HCT116 (cell line): ENCODE results near the gene DERL2. TPM values are rescaled to one million over a fixed set of nuclear protein-coding genes. Genes with fewer than 3 reads are reported as not detected.

Experiments used
- ATAC-seq: fragments of 200-7000 bp; cut with Tn5 transposase; 2 replicates; pipeline ENCODE4 v1.9.1; 2020; ENCODE audit warnings: mild to moderate bottlenecking, moderate library complexity
- BruUV-seq: library from RNA; stranded (reverse); fragments of 400-500 nt; replicated peaks from 2 replicates; lab custom pipeline; 2021; lab: Mats Ljungman, UMichigan
- CTCF ChIA-PET: fragments of 300-600 bp; sonication (Branson Sonifier 250); formaldehyde crosslinking; loops from one replicate; lab custom pipeline; 2021; ENCODE audit warnings: antibody characterized with exemption; lab: Charles Lee
- POLR2A ChIA-PET: fragments of 300-600, 350-600 bp; sonication (Branson Sonifier 250); formaldehyde crosslinking; loops from one replicate; lab custom pipeline; 2021; ENCODE audit warnings: antibody characterized with exemption; lab: Charles Lee
- RAD21 ChIA-PET, 2 experiments: fragments of 300-600 bp; sonication (Branson Sonifier 250); formaldehyde crosslinking; loops; one replicate each; lab custom pipeline; 2023; ENCODE audit warnings: low total read pairs in 2 of 2; ENCODE audit not compliant: uncharacterized antibody in 2 of 2, unreplicated experiment in 2 of 2, low non-redundant PET in 1 of 2; lab: Charles Lee
- DNase-seq: peaks from one replicate; pipeline ENCODE4 v3.0.0-alpha.2; 2010; ENCODE audit warnings: low read depth, low spot score
- H2AFZ ChIP-seq: fragments of 200-600 bp; shearing (Covaris generic), sonication (generic); 2 replicates; pipeline ENCODE4 v1.6.1; 2017; ENCODE audit warnings: low read depth, mixed run types, mixed read lengths, antibody characterized with exemption, low read length; ENCODE audit not compliant: poor library complexity, severe bottlenecking
- H3K27ac ChIP-seq: 2 replicates; pipeline ENCODE4 v1.5.1; 2012; ENCODE audit warnings: low read depth, low read length
- H3K27me3 ChIP-seq: fragments of 200-600 bp; sonication (generic); 2 replicates; pipeline ENCODE4 v1.6.1; 2016; ENCODE audit warnings: mixed run types, low read length, mixed read lengths; ENCODE audit not compliant: insufficient read depth
- H3K36me3 ChIP-seq, 2 experiments: fragments of 200-500 bp in 1 of 2; fragments of 200-600 bp in 1 of 2; sonication (Bioruptor generic) in 1 of 2; sonication (generic) in 1 of 2; 2 replicates each; pipeline versions ENCODE4 v1.5.1 to v1.6.1; 2014 to 2016; ENCODE audit warnings: low read length in 2 of 2, inconsistent platforms in 1 of 2, mixed read lengths in 1 of 2, mixed run types in 1 of 2; ENCODE audit not compliant: insufficient read depth in 2 of 2, control insufficient read depth in 1 of 2
- H3K4me1 ChIP-seq, 2 experiments: fragments of 200-600 bp in 1 of 2; sonication (generic) in 1 of 2; 2 replicates each; pipeline versions ENCODE4 v1.5.1 to v1.6.1; 2012 to 2017; ENCODE audit warnings: low read length in 2 of 2, inconsistent platforms in 1 of 2, mild to moderate bottlenecking in 1 of 2, mixed read lengths in 1 of 2, mixed run types in 1 of 2, moderate library complexity in 1 of 2; ENCODE audit not compliant: insufficient read depth in 2 of 2, control insufficient read depth in 1 of 2
- H3K4me2 ChIP-seq: fragments of 200-600 bp; sonication (generic); 2 replicates; pipeline ENCODE4 v1.6.1; 2017; ENCODE audit warnings: mixed run types, low read length, mixed read lengths
- H3K4me3 ChIP-seq, 2 experiments: fragments of 200-600 bp in 1 of 2; sonication (generic) in 1 of 2; replicated peaks in 1 of 2; 2 replicates each; pipeline ENCODE4 v1.5.1; 2011 to 2016; ENCODE audit warnings: low read length in 2 of 2, control low read depth in 1 of 2, low read depth in 1 of 2, mild to moderate bottlenecking in 1 of 2, mixed read lengths in 1 of 2, mixed run types in 1 of 2
- H3K79me2 ChIP-seq: fragments of 200-600 bp; sonication (generic); 2 replicates; pipeline ENCODE4 v1.6.1; 2017; ENCODE audit warnings: mild to moderate bottlenecking, mixed run types, low read length, moderate library complexity, mixed read lengths; ENCODE audit not compliant: insufficient read depth
- H3K9ac ChIP-seq: fragments of 200-600 bp; sonication (generic); 2 replicates; pipeline ENCODE4 v1.6.1; 2016; ENCODE audit warnings: low read length, mixed read lengths
- H3K9me2 ChIP-seq: fragments of 200-600 bp; sonication (generic), shearing (Covaris generic); 2 replicates; pipeline ENCODE4 v1.6.1; 2017; ENCODE audit warnings: mixed run types, mild to moderate bottlenecking, moderate library complexity; ENCODE audit not compliant: insufficient read depth
- H3K9me3 ChIP-seq, 2 experiments: fragments of 200-500 bp in 1 of 2; fragments of 200-600 bp in 1 of 2; sonication (Bioruptor generic) in 1 of 2; sonication (generic) in 1 of 2; 2 replicates each; pipeline ENCODE4 v1.6.1; 2014 to 2017; ENCODE audit warnings: low read length in 2 of 2, mixed read lengths in 2 of 2, inconsistent platforms in 1 of 2, low read depth in 1 of 2, mild to moderate bottlenecking in 1 of 2, mixed run types in 1 of 2, moderate library complexity in 1 of 2; ENCODE audit not compliant: control insufficient read depth in 1 of 2, insufficient read depth in 1 of 2
- H4K20me1 ChIP-seq: fragments of 200-600 bp; sonication (generic), shearing (Covaris generic); 2 replicates; pipeline ENCODE4 v1.6.1; 2017; ENCODE audit warnings: mixed run types, mild to moderate bottlenecking, moderate library complexity; ENCODE audit not compliant: insufficient read depth
- ATF3 ChIP-seq: IDR thresholded peaks from 2 replicates; pipeline ENCODE4 v1.6.1; 2012
- CBX3 ChIP-seq: IDR thresholded peaks from 2 replicates; pipeline ENCODE4 v1.6.1; 2012; ENCODE audit warnings: low read depth
- CTCF ChIP-seq, 3 experiments: fragments of 200-600 bp in 1 of 3; sonication (generic) in 1 of 3; IDR thresholded peaks in 2 of 3; conservative IDR thresholded peaks in 1 of 3; 2 replicates each; pipeline ENCODE4 v1.5.1; 2012 to 2017; ENCODE audit warnings: low read depth in 2 of 3, low read length in 2 of 3, antibody characterized with exemption in 1 of 3, borderline replicate concordance in 1 of 3, control low read depth in 1 of 3, mild to moderate bottlenecking in 1 of 3, mixed read lengths in 1 of 3, mixed run types in 1 of 3, moderate library complexity in 1 of 3; ENCODE audit not compliant: insufficient read depth in 1 of 3
- EGR1 ChIP-seq: IDR thresholded peaks from 2 replicates; pipeline ENCODE4 v1.6.1; 2012; ENCODE audit warnings: low read depth
- ELF1 ChIP-seq: IDR thresholded peaks from 2 replicates; pipeline ENCODE4 v1.6.1; 2012; ENCODE audit warnings: low read depth, borderline replicate concordance
- EZH2 ChIP-seq: fragments of 200-600 bp; sonication (generic); IDR thresholded peaks from 2 replicates; pipeline ENCODE4 v1.6.1; 2017; ENCODE audit warnings: antibody characterized with exemption, mixed run types
- EZH2phosphoT487 ChIP-seq: fragments of 200-600 bp; IDR thresholded peaks from 2 replicates; pipeline ENCODE4 v1.6.1; 2018; ENCODE audit warnings: antibody characterized with exemption, borderline replicate concordance
- FOSL1 ChIP-seq: IDR thresholded peaks from 2 replicates; pipeline ENCODE4 v1.6.1; 2012; ENCODE audit warnings: low read depth
- JUND ChIP-seq: IDR thresholded peaks from 2 replicates; pipeline ENCODE4 v1.6.1; 2012
- MAX ChIP-seq: IDR thresholded peaks from 2 replicates; pipeline ENCODE4 v1.6.1; 2012
- POLR2A ChIP-seq: IDR thresholded peaks from 2 replicates; pipeline ENCODE4 v1.7.0; 2011; ENCODE audit warnings: borderline replicate concordance; ENCODE audit not compliant: insufficient read depth, insufficient read length; ENCODE audit errors: extremely low read depth
- POLR2AphosphoS5 ChIP-seq: IDR thresholded peaks from 2 replicates; pipeline ENCODE4 v1.6.1; 2011; ENCODE audit warnings: mild to moderate bottlenecking, low read depth, low read length, moderate library complexity
- RAD21 ChIP-seq: IDR thresholded peaks from 2 replicates; pipeline ENCODE4 v1.6.1; 2012; ENCODE audit warnings: low read depth, mild to moderate bottlenecking
- REST ChIP-seq: IDR thresholded peaks from 2 replicates; pipeline ENCODE4 v1.6.1; 2012; ENCODE audit warnings: low read depth
- SIN3A ChIP-seq: IDR thresholded peaks from 2 replicates; pipeline ENCODE4 v1.6.1; 2012; ENCODE audit warnings: low read depth
- SP1 ChIP-seq: IDR thresholded peaks from 2 replicates; pipeline ENCODE4 v1.6.1; 2012; ENCODE audit warnings: low read depth
- SRF ChIP-seq: IDR thresholded peaks from 2 replicates; pipeline ENCODE4 v1.6.1; 2012; ENCODE audit warnings: low read depth
- TCF7L2 ChIP-seq: IDR thresholded peaks from 2 replicates; pipeline ENCODE4 v1.7.0; 2011; ENCODE audit warnings: borderline replicate concordance, inconsistent platforms; ENCODE audit not compliant: insufficient read depth, insufficient read length; ENCODE audit errors: extremely low read depth
- YY1 ChIP-seq: IDR thresholded peaks from 2 replicates; pipeline ENCODE4 v1.6.1; 2011; ENCODE audit warnings: low read length, low read depth, moderate library complexity, mild to moderate bottlenecking; ENCODE audit not compliant: insufficient replicate concordance; ENCODE audit errors: extremely low read depth
- ZFX ChIP-seq: fragments of 450-650 bp; IDR thresholded peaks from 2 replicates; pipeline ENCODE4 v1.6.1; 2017
- ZNF274 ChIP-seq: fragments of 200-500 bp; sonication (Bioruptor generic); IDR thresholded peaks from 2 replicates; pipeline ENCODE4 v1.6.1; 2014; ENCODE audit warnings: mild to moderate bottlenecking, low read depth, low read length, inconsistent platforms
- intact Hi-C: fragments of 100-400 bp; cut with micrococcal nuclease; formaldehyde crosslinking; loops from 2 replicates; pipeline ENCODE4 v1.10.0; 2022
- total RNA-seq: library from RNA; stranded (reverse); gene quantifications from one replicate; pipeline ENCODE4 v1.2.1, GENCODE V29; 2021; ENCODE audit not compliant: unreplicated experiment

The DERL2 gene
- total RNA-seq, 1 experiment from 2014 or later, result 45.6 TPM

- ATAC-seq (peak; percentile 87), DNase-seq (peak; percentile 97)
- H3K9me3 ChIP-seq, result no peaks in the 10 kb centered on the region
- peaks cover 71% of the 10 kb centered on the region for H3K79me2 ChIP-seq
- BruUV-seq, result TSS peak; percentile 67
- H3K9me2 ChIP-seq, result no peaks in the 10 kb centered on the region
- H2AFZ ChIP-seq, result no peak within 1 kb of the TSS
- peaks cover 24 to 41% of the 10 kb centered on the region in 2 experiments for H3K36me3 ChIP-seq
- ChIA-PET CTCF (interaction anchor here (0.7 to 1.6 kb wide), 3 partner anchors 12 to 275 kb away, joined by 3 to 8 read pairs (median 3); partner anchors contain the start of gene C1QBP), POLR2A (interaction anchor here (0.8 to 1.9 kb wide), 7 partner anchors 9 to 703 kb away, joined by 3 to 11 read pairs (median 3); partner anchors contain the start of genes C1QBP and DHX33), RAD21 (no interaction called here)
- no peaks in the 10 kb centered on the region for H3K27me3 ChIP-seq
- peak within 1 kb of the TSS; percentile 90 for H3K4me2 ChIP-seq
- peak within 1 kb of the TSS; percentile 89 for H3K27ac ChIP-seq
- H3K4me1 ChIP-seq, result peaks cover 13 to 20% of the 10 kb centered on the region in 2 experiments
- H3K4me3 ChIP-seq, result peak within 1 kb of the TSS; percentile 90 to 93
- intact Hi-C loops, result loop anchor here (1.0 kb wide), 1 partner anchor 17 kb away; no protein-coding TSS in a partner anchor
- no peaks in the 10 kb centered on the region for H4K20me1 ChIP-seq
- peak within 1 kb of the TSS; percentile 93 for H3K9ac ChIP-seq
- no peak for TF ChIP-seq ATF3
- TF ChIP-seq ELF1, result peak; percentile 59
- TF ChIP-seq CTCF (IDR thresholded peaks at IDR 0.05 in 2 of 3, conservative IDR thresholded peaks at IDR 0.05 in 1 of 3; ENCODE audit: borderline replicate concordance in 1 of 3, insufficient read depth in 1 of 3, low read depth in 2 of 3, low read length in 2 of 3), result no peak
- TF ChIP-seq EZH2phosphoT487, result no peak
- peak; percentile 68 for TF ChIP-seq ZFX
- TF ChIP-seq MAX, result peak; percentile 84
- TF ChIP-seq SIN3A, result peak; percentile 91
- TF ChIP-seq ZNF274, result no peak
- TF ChIP-seq SRF, result no peak
- TF ChIP-seq RAD21, result no peak
- TF ChIP-seq CBX3, result no peak
- TF ChIP-seq EZH2, result no peak
- peak; percentile 22 for TF ChIP-seq TCF7L2
- no peak for TF ChIP-seq EGR1
- TF ChIP-seq POLR2AphosphoS5, result peak; percentile 60; the same call in 1 of the 2 replicates
- TF ChIP-seq FOSL1, result no peak
- TF ChIP-seq SP1, result peak; percentile 73
- peak; percentile 53 for TF ChIP-seq POLR2A
- no peak for TF ChIP-seq JUND
- peak; percentile 10 for TF ChIP-seq YY1
- no peak for TF ChIP-seq REST
These were observed 487 bp upstream of the DERL2 start, which contains the start of gene MIS12 for GRCh38 chr17:5486206-5487124. Gene MIS12 (plus strand): TSS chr17:5486566. CDS start chr17:5488863, 2,297 bp downstream.
